K562 (cell line): ENCODE results near the gene COL9A3. TPM values are rescaled to one million over a fixed set of nuclear protein-coding genes. Genes with fewer than 3 reads are reported as not detected.
A peak's percentile ranks its signal among the peaks of the same experiment; 100 is the strongest.

Source experiments
- ARID3A ChIP-seq: IDR thresholded peaks from 2 replicates; pipeline ENCODE4 v1.6.1; 2012; ENCODE audit warnings: low read depth, low read length, improper control_type of control experiment, borderline replicate concordance
- BDP1 ChIP-seq: IDR thresholded peaks from 3 replicates; pipeline ENCODE4 v1.6.1; 2011; ENCODE audit not compliant: insufficient read length, insufficient read depth
- CBFB ChIP-seq: sonication (generic); formaldehyde crosslinking; IDR thresholded peaks from 2 replicates; pipeline ENCODE4 v1.4.0; 2020; ENCODE audit warnings: mild to moderate bottlenecking, missing genetic modification reagents
- CCAR2 ChIP-seq: fragments of 200-400 bp; formaldehyde crosslinking; IDR thresholded peaks from 2 replicates; pipeline ENCODE4 v1.6.1; 2017; ENCODE audit warnings: mild to moderate bottlenecking, low read depth, low read length
- CCNT2 ChIP-seq: IDR thresholded peaks from 2 replicates; pipeline ENCODE4 v1.6.1; 2011; ENCODE audit warnings: borderline replicate concordance, low read depth, mild to moderate bottlenecking, moderate library complexity, mixed read lengths, low read length; ENCODE audit not compliant: insufficient read length; ENCODE audit errors: extremely low read depth
- CHD1 ChIP-seq: fragments of 200-600 bp; sonication (generic); IDR thresholded peaks from one replicate; pipeline ENCODE4 v1.6.1; 2012; ENCODE audit warnings: mild to moderate bottlenecking, moderate library complexity, low read length, inconsistent platforms
- GATAD2A ChIP-seq: fragments of 450-650 bp; IDR thresholded peaks from 2 replicates; pipeline ENCODE4 v1.6.1; 2017
- GTF2A2 ChIP-seq: IDR thresholded peaks from 2 replicates; pipeline ENCODE4 v1.6.1; 2016; ENCODE audit warnings: mild to moderate bottlenecking, missing genetic modification characterization, missing compliant biosample characterization
- HNRNPH1 ChIP-seq: fragments of 200-400 bp; formaldehyde crosslinking; optimal IDR thresholded peaks from 2 replicates; pipeline ENCODE3; 2017; ENCODE audit warnings: low read depth, mild to moderate bottlenecking, low read length, moderate library complexity
- MAFG ChIP-seq: fragments of 450-650 bp; conservative IDR thresholded peaks from 2 replicates; pipeline ENCODE4 v1.6.1; 2016; ENCODE audit warnings: missing genetic modification characterization, missing compliant biosample characterization
- NR2F6 ChIP-seq: fragments of 450-650 bp; formaldehyde crosslinking; IDR thresholded peaks from 2 replicates; pipeline ENCODE4 v1.4.0; 2020; ENCODE audit warnings: mild to moderate bottlenecking
- PHTF2 ChIP-seq: fragments of 250-450 bp; sonication (Bioruptor Pico); IDR thresholded peaks from 2 replicates; pipeline ENCODE4 v1.5.0; 2021; ENCODE audit warnings: mild to moderate bottlenecking
- POLR2B ChIP-seq: fragments of 450-650 bp; IDR thresholded peaks from 2 replicates; pipeline ENCODE4 v1.6.1; 2018; ENCODE audit warnings: low read depth; ENCODE audit not compliant: partially characterized antibody
- RAD21 ChIP-seq, 2 experiments: fragments of 250-450 bp in 1 of 2; fragments of 450-650 bp in 1 of 2; sonication (Bioruptor Pico) in 1 of 2; formaldehyde crosslinking in 1 of 2; IDR thresholded peaks in 1 of 2; conservative IDR thresholded peaks in 1 of 2; 2 replicates each; pipeline versions ENCODE4 v1.4.0 to v1.8.0; 2020 to 2022; ENCODE audit warnings: mild to moderate bottlenecking in 2 of 2, moderate library complexity in 1 of 2
- RBM15 ChIP-seq: fragments of 200-400 bp; formaldehyde crosslinking; IDR thresholded peaks from 2 replicates; pipeline ENCODE4 v1.6.1; 2018; ENCODE audit warnings: mild to moderate bottlenecking, low read length, moderate library complexity; ENCODE audit not compliant: insufficient read depth
- RBM25 ChIP-seq: fragments of 200-400 bp; formaldehyde crosslinking; IDR thresholded peaks from 2 replicates; pipeline ENCODE4 v1.6.1; 2018; ENCODE audit warnings: low read length, low read depth, moderate library complexity; ENCODE audit not compliant: severe bottlenecking
- RBM39 ChIP-seq: fragments of 200-400 bp; formaldehyde crosslinking; optimal IDR thresholded peaks from 2 replicates; pipeline ENCODE3; 2018; ENCODE audit warnings: low read depth, low read length
- SNRNP70 ChIP-seq: fragments of 200-400 bp; formaldehyde crosslinking; optimal IDR thresholded peaks from 2 replicates; pipeline ENCODE3; 2017; ENCODE audit warnings: low read depth, low read length
- TAF9B ChIP-seq: fragments of 450-650 bp; IDR thresholded peaks from 2 replicates; pipeline ENCODE4 v1.6.1; 2018; ENCODE audit warnings: mild to moderate bottlenecking; ENCODE audit not compliant: partially characterized antibody
- TAL1 ChIP-seq: fragments of 450-650 bp; IDR thresholded peaks from 2 replicates; pipeline ENCODE4 v1.6.1; 2016; ENCODE audit warnings: mild to moderate bottlenecking
- ZBTB49 ChIP-seq: sonication (generic); formaldehyde crosslinking; IDR thresholded peaks from 2 replicates; pipeline ENCODE4 v1.8.0; 2022; ENCODE audit warnings: missing genetic modification reagents, mild to moderate bottlenecking, borderline replicate concordance
- ZNF644 ChIP-seq: fragments of 200-800 bp; sonication (Bioruptor generic); IDR thresholded peaks from 2 replicates; pipeline ENCODE4 v1.6.1; 2016; ENCODE audit warnings: low read depth, missing genetic modification characterization, missing compliant biosample characterization
- polyA plus RNA-seq, 8 experiments: library from polyadenylated mRNA; depleted of rRNA in 4 of 8; stranded (reverse) in 5 of 8; unstranded in 3 of 8; fragments of >200 nt; fragmentation: Nextera tagmentation in 2 of 8; fragmentation: Illumina TruSeq in 1 of 8; extraction: Ambion mirVana in 2 of 8; extraction: Trizol in 1 of 8; gene quantifications; 2 replicates each; pipeline versions ENCODE4 v1.2.1 to v1.2.3, GENCODE V29; 2011 to 2014; ENCODE audit warnings: inconsistent platforms in 1 of 8, missing spikeins in 1 of 8
- total RNA-seq, 7 experiments: library from RNA; depleted of rRNA in 6 of 7; stranded (reverse); fragments of >200 nt in 6 of 7; fragmentation: Illumina TruSeq in 2 of 7; extraction: Trizol in 2 of 7; gene quantifications; 2 replicates each; pipeline versions ENCODE4 v1.2.1 to v1.2.3, GENCODE V29; 2011 to 2021; ENCODE audit warnings: low replicate concordance in 1 of 7
- TF ChIP-seq, protein P1 (sequence below): fragments of 450-650 bp; IDR thresholded peaks from 2 replicates; pipeline ENCODE4 v1.6.1; 2016; ENCODE audit warnings: low read depth, mild to moderate bottlenecking, moderate library complexity

Gene COL9A3
- total and polyA plus RNA-seq, 9 of the 15 experiments (the other 6 are each of a cell fraction or from before 2014, with no cell fraction given), result 0.14 to 3.6 (median 0.88) TPM; not detected in 1

- TF ChIP-seq ARID3A (peak; percentile 71; the same call in 1 of the 2 replicates), TAL1 (no peak), RBM15 (no peak), RAD21 (CRISPR knock-in tag; conservative IDR thresholded peaks at IDR 0.05 in 1 of 2, IDR thresholded peaks at IDR 0.05 in 1 of 2) (peak; percentile 93 to 97), SNRNP70 (no peak), BDP1 (no peak), PHTF2 (no peak), HNRNPH1 (no peak), GTF2A2 (tag) (no peak), POLR2B (no peak), CBFB (peak; percentile 76; the same call in 1 of the 2 replicates), CCNT2 (no peak), RBM39 (no peak), GATAD2A (no peak), ZNF644 (tag) (no peak), TAF9B (no peak), CCAR2 (no peak), NR2F6 (CRISPR knock-in tag) (no peak), RBM25 (no peak), MAFG (tag) (no peak), ZBTB49 (CRISPR knock-in tag) (no peak), CHD1 (no peak)
- TF ChIP-seq, protein P1, sequence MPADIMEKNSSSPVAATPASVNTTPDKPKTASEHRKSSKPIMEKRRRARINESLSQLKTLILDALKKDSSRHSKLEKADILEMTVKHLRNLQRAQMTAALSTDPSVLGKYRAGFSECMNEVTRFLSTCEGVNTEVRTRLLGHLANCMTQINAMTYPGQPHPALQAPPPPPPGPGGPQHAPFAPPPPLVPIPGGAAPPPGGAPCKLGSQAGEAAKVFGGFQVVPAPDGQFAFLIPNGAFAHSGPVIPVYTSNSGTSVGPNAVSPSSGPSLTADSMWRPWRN, result no peak
These were observed 6.2 kb downstream of the COL9A3 start (continued) for GRCh38 chr20:62822788-62823651.
